Neural crest cell (in vitro differentiated cells): ENCODE data around the gene NELFB. TPM values are rescaled to one million over a fixed set of nuclear protein-coding genes. Genes with fewer than 3 reads are reported as not detected.

Source experiments
- DNase-seq: peaks from one replicate; pipeline ENCODE4 v3.0.0; 2021; ENCODE audit warnings: low read depth, mixed read lengths, low spot score
- H3K27ac Mint-ChIP-seq: one replicate; pipeline ENCODE4 v1.8.0; 2021; ENCODE audit warnings: mild to moderate bottlenecking, mixed read lengths; ENCODE audit not compliant: unreplicated experiment
- H3K27me3 Mint-ChIP-seq: 2 replicates; pipeline ENCODE4 v1.8.0; 2021; ENCODE audit warnings: low read depth, mild to moderate bottlenecking, mixed read lengths
- H3K36me3 Mint-ChIP-seq: 2 replicates; pipeline ENCODE4 v1.8.0; 2021; ENCODE audit warnings: low read depth, mild to moderate bottlenecking, mixed read lengths
- H3K4me1 Mint-ChIP-seq: 2 replicates; pipeline ENCODE4 v1.8.0; 2021; ENCODE audit warnings: mixed read lengths
- H3K4me3 Mint-ChIP-seq: one replicate; pipeline ENCODE4 v1.8.0; 2021; ENCODE audit warnings: mild to moderate bottlenecking, mixed read lengths
- H3K9me3 Mint-ChIP-seq: 2 replicates; pipeline ENCODE4 v1.8.0; 2021; ENCODE audit warnings: mixed read lengths
- total RNA-seq: library from RNA; stranded (reverse); gene quantifications from 2 replicates; pipeline ENCODE4 v1.2.1, GENCODE V29; 2021
- TF ChIP-seq, protein P1 (sequence below): fragments of 200-600 bp; sonication (generic); conservative IDR thresholded peaks from 2 replicates; pipeline ENCODE4 v1.5.0; 2021; ENCODE audit warnings: antibody characterized with exemption, mild to moderate bottlenecking

The NELFB gene
- total RNA-seq, 1 donor from 2014 or later: 79.0 TPM

DNA sequence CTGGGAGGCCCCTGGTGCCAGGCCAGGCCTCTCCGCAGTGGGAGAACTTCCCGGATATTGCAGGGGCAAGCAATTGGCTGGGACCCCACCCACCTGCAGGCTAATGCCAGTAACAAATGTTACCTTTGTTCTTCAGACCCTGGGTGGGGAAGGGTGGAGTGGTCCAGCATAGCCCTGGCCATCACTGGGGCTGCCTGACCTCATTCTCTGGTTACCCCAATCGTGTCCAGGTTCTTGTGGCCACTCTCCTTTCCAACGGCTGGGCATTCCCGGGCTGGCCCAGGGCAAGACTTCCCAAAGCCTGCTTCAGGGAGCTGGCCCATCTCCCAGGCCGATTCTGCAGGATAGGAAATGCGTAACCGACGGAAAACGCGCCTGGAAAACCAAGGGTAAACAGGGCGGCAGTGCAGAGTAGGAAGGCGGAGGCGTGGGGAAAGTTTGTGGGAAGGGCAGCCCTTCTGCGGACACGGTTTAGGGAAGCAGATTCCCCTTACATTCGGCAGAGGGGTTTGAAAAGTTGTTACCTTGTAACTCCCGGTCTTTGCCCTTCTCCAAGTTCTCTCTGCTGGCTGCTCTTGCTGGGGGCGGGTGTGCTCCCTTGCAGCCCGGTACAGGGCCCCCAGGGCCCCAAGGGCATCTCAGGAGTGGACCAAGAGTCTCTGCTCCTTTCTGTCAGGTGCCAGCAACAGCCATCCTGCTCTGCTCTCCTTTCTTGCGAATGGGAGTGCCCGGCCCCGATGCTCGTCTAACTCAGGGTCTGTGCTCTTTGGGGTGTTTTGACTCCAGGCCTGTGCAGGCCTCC is 43.5 kb downstream of the NELFB start:
- Mint-ChIP-seq H3K9me3 (no peaks in the 10 kb centered on the region), H3K4me1 (peaks cover 40% of the 10 kb centered on the region), H3K4me3 (peak overlapping the region; percentile 78), H3K27me3 (peaks cover 30% of the 10 kb centered on the region), H3K36me3 (peaks cover 4% of the 10 kb centered on the region), H3K27ac (no peak overlapping the region)
- TF ChIP-seq, protein P1, sequence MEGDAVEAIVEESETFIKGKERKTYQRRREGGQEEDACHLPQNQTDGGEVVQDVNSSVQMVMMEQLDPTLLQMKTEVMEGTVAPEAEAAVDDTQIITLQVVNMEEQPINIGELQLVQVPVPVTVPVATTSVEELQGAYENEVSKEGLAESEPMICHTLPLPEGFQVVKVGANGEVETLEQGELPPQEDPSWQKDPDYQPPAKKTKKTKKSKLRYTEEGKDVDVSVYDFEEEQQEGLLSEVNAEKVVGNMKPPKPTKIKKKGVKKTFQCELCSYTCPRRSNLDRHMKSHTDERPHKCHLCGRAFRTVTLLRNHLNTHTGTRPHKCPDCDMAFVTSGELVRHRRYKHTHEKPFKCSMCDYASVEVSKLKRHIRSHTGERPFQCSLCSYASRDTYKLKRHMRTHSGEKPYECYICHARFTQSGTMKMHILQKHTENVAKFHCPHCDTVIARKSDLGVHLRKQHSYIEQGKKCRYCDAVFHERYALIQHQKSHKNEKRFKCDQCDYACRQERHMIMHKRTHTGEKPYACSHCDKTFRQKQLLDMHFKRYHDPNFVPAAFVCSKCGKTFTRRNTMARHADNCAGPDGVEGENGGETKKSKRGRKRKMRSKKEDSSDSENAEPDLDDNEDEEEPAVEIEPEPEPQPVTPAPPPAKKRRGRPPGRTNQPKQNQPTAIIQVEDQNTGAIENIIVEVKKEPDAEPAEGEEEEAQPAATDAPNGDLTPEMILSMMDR: no peak
- DNase-seq: no peak

DNA sequence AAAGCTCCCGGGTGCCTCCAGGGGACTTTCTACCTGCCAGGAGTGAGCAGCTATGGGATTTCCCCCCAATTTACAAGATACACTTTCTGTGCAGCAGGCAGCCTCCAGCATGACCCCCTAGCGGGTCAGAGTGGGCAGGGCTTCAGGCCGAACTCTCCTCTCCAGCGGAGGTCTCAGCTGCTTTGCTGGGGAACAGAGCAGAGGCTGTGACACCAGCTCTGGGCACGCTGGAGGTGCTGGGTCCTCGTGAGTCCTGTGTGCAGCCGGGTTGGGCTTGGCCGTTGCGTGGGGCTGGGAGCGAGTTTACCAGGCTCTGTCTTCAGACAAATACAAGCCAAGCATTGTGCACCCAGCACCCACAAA is 44.1 kb downstream of the NELFB start:
- no peak for DNase-seq
- Mint-ChIP-seq H3K4me1 (peaks cover 43% of the 10 kb centered on the region), H3K36me3 (peaks cover 4% of the 10 kb centered on the region), H3K27me3 (peaks cover 33% of the 10 kb centered on the region), H3K9me3 (no peaks in the 10 kb centered on the region), H3K4me3 (peak overlapping the region; percentile 78), H3K27ac (no peak overlapping the region)
- TF ChIP-seq, protein P1: no peak

DNA sequence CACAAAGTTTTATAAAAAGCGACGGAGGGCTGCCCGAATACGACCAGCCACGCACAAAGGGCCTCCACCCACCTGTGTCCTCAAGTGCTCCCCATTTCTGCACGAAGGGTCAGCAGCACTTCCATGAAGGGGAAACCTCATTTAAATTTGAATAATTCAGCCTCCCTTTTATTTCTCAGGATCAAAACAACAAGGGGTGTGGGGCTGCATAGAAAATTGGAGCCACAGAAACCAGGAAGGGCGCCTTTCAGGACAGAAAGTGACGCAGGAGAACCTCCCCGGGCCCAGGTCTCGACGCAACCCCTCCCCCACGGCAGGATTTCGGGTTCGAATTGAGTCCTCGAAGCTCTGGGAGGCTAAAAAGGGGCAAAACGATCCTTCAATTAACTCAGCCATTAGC is 44.8 kb downstream of the NELFB start:
- no peak for DNase-seq
- H3K4me3 Mint-ChIP-seq: peak overlapping the region; percentile 97
- H3K27ac Mint-ChIP-seq: peak overlapping the region; percentile 50
- TF ChIP-seq, protein P1: no peak
- H3K36me3 Mint-ChIP-seq: peaks cover 4% of the 10 kb centered on the region
- no peaks in the 10 kb centered on the region for H3K9me3 Mint-ChIP-seq
- peaks cover 47% of the 10 kb centered on the region for H3K4me1 Mint-ChIP-seq
- peaks cover 29% of the 10 kb centered on the region for H3K27me3 Mint-ChIP-seq

DNA sequence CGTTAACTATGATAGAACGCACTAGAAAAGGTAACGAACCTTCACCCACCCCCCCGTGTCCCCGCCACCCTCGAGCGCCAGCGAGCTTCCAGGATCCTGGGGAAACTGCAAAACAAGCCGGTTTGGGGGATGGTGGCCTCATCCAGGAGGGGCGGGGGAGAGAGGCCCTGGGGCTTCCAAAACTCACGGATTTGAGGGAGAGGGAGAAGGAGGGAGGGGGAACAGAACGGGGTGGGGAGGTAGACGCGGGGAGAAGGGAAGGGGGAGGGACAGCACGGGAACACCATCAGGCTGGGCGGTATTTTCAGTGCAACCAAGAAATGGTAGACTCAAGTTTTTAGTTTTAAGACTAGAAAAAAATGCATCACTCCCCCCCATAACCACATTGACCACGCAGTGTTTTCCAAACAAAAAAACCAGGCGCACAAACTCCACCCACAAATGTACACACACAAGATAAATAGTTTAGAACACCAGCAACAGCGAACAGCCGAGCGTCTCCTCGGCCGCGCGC is 45.5 kb downstream of the NELFB start:
- H3K4me1 Mint-ChIP-seq: peaks cover 52% of the 10 kb centered on the region
- peak overlapping the region; percentile 29 for H3K27ac Mint-ChIP-seq
- TF ChIP-seq, protein P1: no peak
- H3K36me3 Mint-ChIP-seq: peaks cover 4% of the 10 kb centered on the region
- peaks cover 29% of the 10 kb centered on the region for H3K27me3 Mint-ChIP-seq
- DNase-seq: no peak
- H3K9me3 Mint-ChIP-seq: no peaks in the 10 kb centered on the region
- H3K4me3 Mint-ChIP-seq: peak overlapping the region; percentile 97

DNA sequence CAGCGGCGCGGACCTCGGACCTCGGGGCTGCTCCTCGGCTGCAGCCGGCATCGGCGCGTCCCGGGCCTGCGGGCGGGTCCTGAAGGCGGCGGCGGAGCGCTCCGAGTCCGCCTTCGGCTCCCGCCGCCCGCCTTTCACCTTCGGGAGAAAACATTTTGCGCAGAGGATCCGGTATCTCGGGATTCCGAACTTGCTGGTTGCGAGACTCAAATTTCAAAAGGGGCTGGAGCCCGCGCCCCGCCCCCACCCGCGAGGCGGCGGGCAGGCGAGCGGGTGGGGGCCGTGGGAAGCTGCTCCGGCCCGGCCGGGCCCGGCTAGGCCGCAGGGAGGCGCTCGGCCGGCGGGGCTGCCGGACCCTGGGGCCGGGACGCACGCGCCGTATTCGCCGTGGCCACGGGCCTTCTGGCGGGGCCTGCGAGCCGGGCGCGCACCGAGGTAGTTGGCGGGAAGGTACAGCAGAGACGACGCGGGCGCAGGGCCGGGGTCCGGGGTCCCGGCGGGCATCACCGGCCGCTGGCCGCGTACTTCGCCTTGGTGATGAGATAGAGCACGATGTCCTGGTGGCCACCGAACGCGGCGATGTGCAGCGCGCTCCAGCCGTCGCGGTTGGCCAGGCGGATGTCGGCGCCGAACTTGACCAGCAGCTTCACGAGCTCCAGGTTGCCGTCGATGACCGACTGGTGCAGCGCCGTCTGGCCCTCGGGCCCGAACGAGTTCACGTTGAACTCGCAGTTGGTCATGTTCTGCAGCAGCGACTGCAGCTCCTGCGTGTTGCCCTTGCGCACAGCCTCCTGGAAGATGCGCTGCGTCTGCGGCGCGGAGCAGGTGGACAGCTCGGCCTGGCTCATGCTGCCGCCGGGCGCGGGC is 46.2 kb downstream of the NELFB start:
- Mint-ChIP-seq H3K9me3 (no peaks in the 10 kb centered on the region), H3K4me3 (peak overlapping the region; percentile 97), H3K36me3 (peaks cover 4% of the 10 kb centered on the region), H3K27ac (peak overlapping the region; percentile 92), H3K27me3 (peaks cover 29% of the 10 kb centered on the region), H3K4me1 (peaks cover 52% of the 10 kb centered on the region)
- TF ChIP-seq, protein P1: peak; percentile 43
- DNase-seq: no peak
